Neural progenitor cell (in vitro differentiated cells): ENCODE data around the gene EVA1A. TPM values are rescaled to one million over a fixed set of nuclear protein-coding genes. Genes with fewer than 3 reads are reported as not detected.

ENCODE experiments used
- DNase-seq: peaks from one replicate; pipeline ENCODE4 v3.0.0-alpha.2; 2016; ENCODE audit warnings: low spot score
- H2AFZ ChIP-seq: fragments of 200-600 bp; sonication (generic); replicated peaks from 2 replicates; pipeline ENCODE4 v1.6.1; 2016; ENCODE audit warnings: antibody characterized with exemption
- H3F3A ChIP-seq: fragments of 200-600 bp; sonication (generic); 2 replicates; pipeline ENCODE4 v1.6.1; 2016; ENCODE audit warnings: antibody characterized with exemption, low read depth
- H3K27ac ChIP-seq: fragments of 200-600 bp; sonication (generic); 2 replicates; pipeline ENCODE4 v1.5.1; 2016; ENCODE audit warnings: mild to moderate bottlenecking
- H3K27me3 ChIP-seq: fragments of 200-600 bp; sonication (generic); 2 replicates; pipeline ENCODE4 v1.6.1; 2016; ENCODE audit warnings: mild to moderate bottlenecking, moderate library complexity
- H3K36me3 ChIP-seq: fragments of 200-600 bp; sonication (generic); 2 replicates; pipeline ENCODE4 v1.5.1; 2016
- H3K4me1 ChIP-seq: fragments of 200-600 bp; sonication (generic); 2 replicates; pipeline ENCODE4 v1.6.1; 2016; ENCODE audit warnings: mixed run types
- H3K4me2 ChIP-seq: fragments of 200-600 bp; sonication (generic); 2 replicates; pipeline ENCODE4 v1.6.1; 2016
- H3K4me3 ChIP-seq: fragments of 200-600 bp; sonication (generic); 2 replicates; pipeline ENCODE4 v1.5.1; 2016
- H3K79me2 ChIP-seq: fragments of 200-600 bp; sonication (generic); 2 replicates; pipeline ENCODE4 v1.6.1; 2016; ENCODE audit warnings: low read depth
- H3K9ac ChIP-seq: fragments of 200-600 bp; sonication (generic); 2 replicates; pipeline ENCODE4 v1.6.1; 2016
- H3K9me3 ChIP-seq: fragments of 200-600 bp; sonication (generic); 2 replicates; pipeline ENCODE4 v1.5.1; 2016; ENCODE audit warnings: low read depth
- H4K20me1 ChIP-seq: fragments of 200-600 bp; sonication (generic); 2 replicates; pipeline ENCODE4 v1.6.1; 2016; ENCODE audit warnings: low read depth
- H3K27ac Mint-ChIP-seq: 3 replicates; pipeline ENCODE4 v1.8.0; 2021; ENCODE audit warnings: mixed read lengths
- H3K27me3 Mint-ChIP-seq: 2 replicates; pipeline ENCODE4 v1.8.0; 2022; ENCODE audit warnings: low read depth, mild to moderate bottlenecking, inconsistent platforms, moderate library complexity, mixed read lengths; ENCODE audit not compliant: insufficient read depth
- H3K36me3 Mint-ChIP-seq: 3 replicates; pipeline ENCODE4 v1.8.0; 2021; ENCODE audit warnings: mixed read lengths
- H3K4me1 Mint-ChIP-seq: 3 replicates; pipeline ENCODE4 v1.8.0; 2021; ENCODE audit warnings: mixed read lengths
- H3K4me3 Mint-ChIP-seq: 3 replicates; pipeline ENCODE4 v1.8.0; 2021; ENCODE audit warnings: mild to moderate bottlenecking, moderate library complexity, mixed read lengths
- H3K9me3 Mint-ChIP-seq: 3 replicates; pipeline ENCODE4 v1.8.0; 2020; ENCODE audit warnings: mixed read lengths
- CTCF ChIP-seq: fragments of 200-600 bp; sonication (generic); IDR thresholded peaks from 2 replicates; pipeline ENCODE4 v1.5.1; 2017; ENCODE audit warnings: antibody characterized with exemption, mild to moderate bottlenecking
- EZH2 ChIP-seq: fragments of 200-600 bp; sonication (generic); IDR thresholded peaks from 2 replicates; pipeline ENCODE4 v1.6.1; 2017; ENCODE audit warnings: antibody characterized with exemption, mild to moderate bottlenecking, moderate library complexity
- EZH2phosphoT487 ChIP-seq: fragments of 200-600 bp; sonication (generic); IDR thresholded peaks from 2 replicates; pipeline ENCODE4 v1.6.1; 2017; ENCODE audit warnings: antibody characterized with exemption
- total RNA-seq: library from RNA; depleted of rRNA; stranded (reverse); fragments of >200 nt; gene quantifications from 2 replicates; pipeline ENCODE4 v1.2.3, GENCODE V29; 2015; ENCODE audit warnings: low replicate concordance

Gene EVA1A
- total RNA-seq, 1 donor from 2014 or later = 2.8 TPM

- Histone ChIP-seq H3K9me3 (no peaks in the 10 kb centered on the region), H3K4me1 (peaks cover 11% of the 10 kb centered on the region), H3K9ac (no peak overlapping the region), H3K4me3 (no peak overlapping the region), H4K20me1 (no peaks in the 10 kb centered on the region), H3K79me2 (no peaks in the 10 kb centered on the region), H3K27ac (no peak overlapping the region), H3K36me3 (no peaks in the 10 kb centered on the region), H3F3A (no peaks in the 10 kb centered on the region), H2AFZ (no peak overlapping the region), H3K27me3 (no peaks in the 10 kb centered on the region), H3K4me2 (no peak overlapping the region)
- Mint-ChIP-seq H3K4me3 (no peak overlapping the region), H3K27me3 (no peaks in the 10 kb centered on the region), H3K9me3 (peaks cover 12% of the 10 kb centered on the region), H3K4me1 (peaks cover 22% of the 10 kb centered on the region), H3K36me3 (peaks cover 7% of the 10 kb centered on the region), H3K27ac (no peak overlapping the region)
- no peak for DNase-seq
- TF ChIP-seq EZH2 (no peak), CTCF (no peak), EZH2phosphoT487 (no peak)
Measured at GRCh38 chr2:75543446-75543845, 17.3 kb downstream of the EVA1A start.

- H3K4me1 ChIP-seq = peaks cover 11% of the 10 kb centered on the region
- Mint-ChIP-seq H3K36me3 (peaks cover 7% of the 10 kb centered on the region), H3K4me3 (no peak overlapping the region), H3K27ac (no peak overlapping the region), H3K9me3 (peaks cover 12% of the 10 kb centered on the region), H3K27me3 (no peaks in the 10 kb centered on the region), H3K4me1 (peaks cover 15% of the 10 kb centered on the region)
- no peak overlapping the region for H3K4me2 ChIP-seq
- no peaks in the 10 kb centered on the region for H4K20me1 ChIP-seq
- H3K9ac ChIP-seq = no peak overlapping the region
- no peaks in the 10 kb centered on the region for H3F3A ChIP-seq
- DNase-seq = no peak
- no peak overlapping the region for H3K27ac ChIP-seq
- H3K9me3 ChIP-seq = no peaks in the 10 kb centered on the region
- no peak for TF ChIP-seq CTCF
- no peak for TF ChIP-seq EZH2
- TF ChIP-seq EZH2phosphoT487 = no peak
- H3K4me3 ChIP-seq = no peak overlapping the region
- H2AFZ ChIP-seq = no peak overlapping the region
- no peaks in the 10 kb centered on the region for H3K36me3 ChIP-seq
- no peaks in the 10 kb centered on the region for H3K27me3 ChIP-seq
- H3K79me2 ChIP-seq = no peaks in the 10 kb centered on the region
Measured at GRCh38 chr2:75541430-75541829, 19.3 kb downstream of the EVA1A start.

GRCh38 chr2:75540994-75541393 is 19.7 kb downstream of the EVA1A start:
- no peaks in the 10 kb centered on the region for H3F3A ChIP-seq
- no peak overlapping the region for H3K4me3 ChIP-seq
- H3K27ac ChIP-seq = no peak overlapping the region
- no peak overlapping the region for H3K4me3 Mint-ChIP-seq
- no peaks in the 10 kb centered on the region for H3K36me3 ChIP-seq
- TF ChIP-seq EZH2phosphoT487 (no peak), EZH2 (no peak), CTCF (no peak)
- no peak overlapping the region for H3K27ac Mint-ChIP-seq
- H3K36me3 Mint-ChIP-seq = peaks cover 7% of the 10 kb centered on the region
- H3K27me3 ChIP-seq = no peaks in the 10 kb centered on the region
- no peaks in the 10 kb centered on the region for H4K20me1 ChIP-seq
- no peak overlapping the region for H2AFZ ChIP-seq
- no peak overlapping the region for H3K4me2 ChIP-seq
- DNase-seq = no peak
- H3K9me3 Mint-ChIP-seq = peaks cover 12% of the 10 kb centered on the region
- no peaks in the 10 kb centered on the region for H3K9me3 ChIP-seq
- no peaks in the 10 kb centered on the region for H3K79me2 ChIP-seq
- H3K9ac ChIP-seq = no peak overlapping the region
- peaks cover 11% of the 10 kb centered on the region for H3K4me1 Mint-ChIP-seq
- no peaks in the 10 kb centered on the region for H3K27me3 Mint-ChIP-seq
- peaks cover 8% of the 10 kb centered on the region for H3K4me1 ChIP-seq
